Ovary (tissue), 9 donors: ENCODE data around the gene IGF1R. TPM values are rescaled to one million over a fixed set of nuclear protein-coding genes. Genes with fewer than 3 reads are reported as not detected.
A peak's percentile ranks its signal among the peaks of the same experiment; 100 is the strongest.

Experiments used
- DNase-seq, 5 donors: peaks; one replicate each; pipeline ENCODE4 v3.0.0-alpha.2; 2019 to 2020
- H3K27ac ChIP-seq, 2 donors: fragments of 200-600 bp; one replicate each; pipeline versions ENCODE4 v1.5.1 to v1.8.0; 2019 to 2022
- H3K27me3 ChIP-seq: fragments of 200-600 bp; one replicate; pipeline ENCODE4 v1.8.0; 2022
- H3K36me3 ChIP-seq: fragments of 200-600 bp; sonication (generic); one replicate; pipeline ENCODE4 v1.5.1; 2019
- H3K4me1 ChIP-seq: one replicate; pipeline ENCODE4 v1.8.1; 2013; ENCODE audit warnings: mild to moderate bottlenecking, moderate library complexity; ENCODE audit not compliant: insufficient read depth
- H3K4me3 ChIP-seq: fragments of 200-600 bp; sonication (generic); one replicate; pipeline ENCODE4 v1.5.1; 2017
- H3K9me3 ChIP-seq, 2 donors: fragments of 200-600 bp in 1 of 2; sonication (generic) in 1 of 2; one replicate each; pipeline versions ENCODE4 v1.5.1 to v1.8.1; 2013 to 2019; ENCODE audit warnings: mild to moderate bottlenecking in 1 of 2, moderate library complexity in 1 of 2
- EP300 ChIP-seq: sonication (generic); formaldehyde crosslinking; IDR thresholded peaks from one replicate; pipeline ENCODE4 v1.6.1; 2017; ENCODE audit warnings: antibody characterized with exemption
- POLR2A ChIP-seq: fragments of 450-650 bp; IDR thresholded peaks from one replicate; pipeline ENCODE4 v1.6.1; 2017; ENCODE audit warnings: antibody characterized with exemption, mild to moderate bottlenecking, moderate library complexity
- WGBS, 3 donors: extraction: QIAGEN DNeasy Blood & Tissue Kit in 1 of 3; methylation state at CpG; one replicate each; pipeline versions ENCODE4 v1.1.5 to v1.1.7; 2013 to 2017; 5-methylcytosine and 5-hydroxymethylcytosine counted together
- intact Hi-C, 4 donors: fragments of 100-400 bp; cut with DNase I; formaldehyde crosslinking; loops; one replicate each; pipeline versions ENCODE4 v1.11.0 to v1.15.1; 2022 to 2023
- polyA plus RNA-seq, 2 donors: library from polyadenylated mRNA; stranded (reverse); fragments of 200-250 nt in 1 of 2; fragments of 350-450 nt in 1 of 2; fragmentation: Illumina TruSeq in 1 of 2; extraction: RNeasy Lipid Tissue Mini Kit (QIAGEN cat#74804) in 1 of 2; gene quantifications; one replicate each; pipeline ENCODE4 v1.2.3, GENCODE V29; 2013 to 2014
- total RNA-seq, 7 donors: library from RNA; depleted of rRNA in 2 of 7; stranded (reverse); fragments of >200 nt in 2 of 7; fragmentation: NEBNext Ultra II Directional in 3 of 7; extraction: Animal tissue kit (Norgen Biotek cat#: 25700) in 3 of 7; gene quantifications; one replicate each; pipeline versions ENCODE4 v1.1.0 to v1.2.4, GENCODE V29; 2016 to 2023
- TF ChIP-seq, protein P1 (sequence below), 3 donors: fragments of 450-650 bp in 2 of 3; fragments of 200-600 bp in 1 of 3; IDR thresholded peaks; one replicate each; pipeline versions ENCODE4 v1.5.1 to v1.8.0; 2016 to 2022; ENCODE audit warnings: antibody characterized with exemption in 3 of 3, mild to moderate bottlenecking in 1 of 3
- donor health status: DM: no; HTN: no; CAD: no; lungs with moderate emphysema.
- donor health status: DM: no; HTN: no; CAD: no.
- donor health status: Bipolar disorder and iron deficiency.
- donor health status: DM: yes; HTN: yes; CAD: no.
- donor health status: DM: no; HTN: no; CAD: no.
- donor health status: DM: yes; HTN: yes; CAD: no.

IGF1R gene
- total and polyA plus RNA-seq, 9 donors, result 15.4 to 88.7 (median 68.9) TPM

DNA sequence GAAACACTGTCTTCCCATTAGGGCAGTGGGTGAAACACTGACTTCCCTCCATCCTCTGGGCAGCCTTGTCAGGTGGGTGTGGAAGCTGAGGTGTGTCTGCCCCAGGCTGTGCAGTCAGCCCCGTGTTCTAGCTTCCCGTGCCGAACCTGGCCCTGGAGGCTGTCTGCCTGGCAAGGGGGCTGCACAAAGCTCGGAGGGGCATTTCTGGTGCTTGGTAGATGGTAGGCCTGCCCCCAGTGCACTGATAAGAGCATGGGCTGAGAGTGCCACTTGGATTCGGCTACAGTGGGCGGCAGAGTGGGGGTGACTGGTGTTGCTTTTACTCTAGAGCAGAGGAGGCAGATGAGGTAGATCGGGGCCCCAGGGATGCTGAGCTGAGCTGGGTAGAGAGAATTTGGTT is 21.3 kb downstream of the IGF1R start:
- H3K4me1 ChIP-seq, result peaks cover 34% of the 10 kb centered on the region

DNA sequence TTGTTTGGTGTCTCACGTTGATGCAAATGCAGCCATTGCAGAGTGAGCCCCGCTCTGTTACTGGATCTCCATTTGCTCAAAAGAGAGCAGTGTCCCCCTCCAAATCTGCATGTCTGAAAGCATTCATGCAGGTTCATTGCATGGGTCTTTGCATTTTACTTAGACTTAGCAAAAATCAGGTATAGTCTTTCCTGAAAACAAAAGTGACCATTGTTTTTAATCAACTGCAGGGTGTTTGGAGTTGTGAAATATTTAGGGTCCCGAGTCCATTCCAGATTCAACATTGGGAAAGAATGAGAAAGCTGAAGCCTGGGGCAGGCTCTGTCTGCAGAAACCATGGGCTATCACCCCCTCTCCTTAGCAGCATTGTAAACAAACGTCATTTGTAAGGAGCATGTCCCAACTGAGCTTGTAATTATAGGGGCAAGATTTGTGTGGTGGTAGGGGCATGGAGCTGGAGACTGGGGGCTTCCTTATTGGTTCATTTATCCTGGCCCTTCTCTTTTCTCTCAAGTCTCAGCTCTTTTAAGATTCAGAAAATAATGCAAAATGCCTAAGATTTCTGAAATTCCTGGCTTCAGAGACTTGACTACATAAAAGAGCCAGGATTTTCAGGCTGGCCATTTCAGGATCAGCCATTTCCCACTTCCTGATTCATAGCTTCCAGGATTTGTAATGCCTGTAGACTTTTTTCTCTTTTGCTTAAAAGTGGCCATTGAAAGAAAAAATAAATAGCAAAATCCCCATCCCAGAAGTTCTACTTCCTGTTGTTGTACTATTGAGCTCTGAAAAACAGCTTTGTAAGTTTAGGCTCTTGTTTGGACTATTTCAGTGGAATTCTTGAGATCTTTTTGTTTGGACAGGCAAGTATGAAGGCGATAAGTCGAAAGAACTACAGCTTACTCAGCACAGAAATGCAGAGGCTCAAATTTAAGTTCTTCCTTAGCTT is 23.0 kb downstream of the IGF1R start:
- WGBS, 3 donors, result 19 to 26% (median 20%) methylated on average over 6 of the region's 6 CpGs
- Histone ChIP-seq H3K27me3 (no peaks in the 10 kb centered on the region), H3K36me3 (no peaks in the 10 kb centered on the region), H3K9me3 (no peaks in the 10 kb centered on the region), H3K4me3 (no peak overlapping the region), H3K27ac (peak overlapping the region in 1 of 2 donors; percentile 56), H3K4me1 (peaks cover 38% of the 10 kb centered on the region)
- DNase-seq, result no peak
- intact Hi-C loops, result loop anchor here in 1 of 4 donors (10.0 kb wide), 1 partner anchor 63 kb away; no protein-coding TSS in a partner anchor
- no peak for TF ChIP-seq POLR2A
- TF ChIP-seq EP300, result no peak
- TF ChIP-seq, protein P1, sequence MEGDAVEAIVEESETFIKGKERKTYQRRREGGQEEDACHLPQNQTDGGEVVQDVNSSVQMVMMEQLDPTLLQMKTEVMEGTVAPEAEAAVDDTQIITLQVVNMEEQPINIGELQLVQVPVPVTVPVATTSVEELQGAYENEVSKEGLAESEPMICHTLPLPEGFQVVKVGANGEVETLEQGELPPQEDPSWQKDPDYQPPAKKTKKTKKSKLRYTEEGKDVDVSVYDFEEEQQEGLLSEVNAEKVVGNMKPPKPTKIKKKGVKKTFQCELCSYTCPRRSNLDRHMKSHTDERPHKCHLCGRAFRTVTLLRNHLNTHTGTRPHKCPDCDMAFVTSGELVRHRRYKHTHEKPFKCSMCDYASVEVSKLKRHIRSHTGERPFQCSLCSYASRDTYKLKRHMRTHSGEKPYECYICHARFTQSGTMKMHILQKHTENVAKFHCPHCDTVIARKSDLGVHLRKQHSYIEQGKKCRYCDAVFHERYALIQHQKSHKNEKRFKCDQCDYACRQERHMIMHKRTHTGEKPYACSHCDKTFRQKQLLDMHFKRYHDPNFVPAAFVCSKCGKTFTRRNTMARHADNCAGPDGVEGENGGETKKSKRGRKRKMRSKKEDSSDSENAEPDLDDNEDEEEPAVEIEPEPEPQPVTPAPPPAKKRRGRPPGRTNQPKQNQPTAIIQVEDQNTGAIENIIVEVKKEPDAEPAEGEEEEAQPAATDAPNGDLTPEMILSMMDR (IDR thresholded peaks at IDR 0.05), result no peak

More for the DNA sequence above, 21.3 kb downstream of the IGF1R start:
- TF ChIP-seq, protein P1 (IDR thresholded peaks at IDR 0.05), result no peak
- no peak for TF ChIP-seq POLR2A
- TF ChIP-seq EP300, result no peak
- no peak overlapping the region for H3K27ac ChIP-seq
- no peaks in the 10 kb centered on the region for H3K36me3 ChIP-seq
- DNase-seq, result no peak
- intact Hi-C loops, result loop anchor here in 2 of 4 donors (10.0 kb wide), 2 partner anchors 65 to 395 kb away; no protein-coding TSS in a partner anchor
- H3K27me3 ChIP-seq, result no peaks in the 10 kb centered on the region
- no peaks in the 10 kb centered on the region for H3K9me3 ChIP-seq
- WGBS, 3 donors, result 91 to 99% (median 97%) methylated on average over 7 of the region's 7 CpGs
- no peak overlapping the region for H3K4me3 ChIP-seq

DNA sequence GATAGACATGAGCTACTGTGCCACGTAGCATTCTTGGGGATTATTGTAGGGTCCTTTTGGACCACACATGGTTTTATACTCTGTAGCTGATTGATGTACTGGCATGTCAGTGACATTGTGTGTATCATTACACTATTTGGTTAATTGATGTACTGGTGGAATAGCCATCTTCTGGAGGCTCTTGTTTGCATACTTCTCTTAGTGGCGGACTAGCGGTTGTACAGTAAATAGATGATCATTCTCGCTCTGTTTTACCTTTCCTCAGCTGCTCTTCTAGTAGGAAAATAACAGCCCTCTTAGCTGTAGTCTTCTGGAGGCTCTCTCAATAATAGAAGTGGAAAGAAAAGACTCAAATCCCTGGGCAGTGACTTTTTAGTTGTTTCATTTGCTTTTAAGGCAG is 24.8 kb downstream of the IGF1R start:
- Histone ChIP-seq H3K9me3 (no peaks in the 10 kb centered on the region), H3K4me3 (no peak overlapping the region), H3K27ac (no peak overlapping the region), H3K4me1 (peaks cover 32% of the 10 kb centered on the region), H3K27me3 (no peaks in the 10 kb centered on the region), H3K36me3 (no peaks in the 10 kb centered on the region)
- TF ChIP-seq, protein P1 (IDR thresholded peaks at IDR 0.05), result no peak
- TF ChIP-seq POLR2A (no peak), EP300 (no peak)
- WGBS, 3 donors, result 29 to 65% (median 37%) methylated on average over 4 of the region's 4 CpGs
- intact Hi-C loops, result loop anchor here in 1 of 4 donors (10.0 kb wide), 1 partner anchor 62 kb away; no protein-coding TSS in a partner anchor
- DNase-seq, result no peak

DNA sequence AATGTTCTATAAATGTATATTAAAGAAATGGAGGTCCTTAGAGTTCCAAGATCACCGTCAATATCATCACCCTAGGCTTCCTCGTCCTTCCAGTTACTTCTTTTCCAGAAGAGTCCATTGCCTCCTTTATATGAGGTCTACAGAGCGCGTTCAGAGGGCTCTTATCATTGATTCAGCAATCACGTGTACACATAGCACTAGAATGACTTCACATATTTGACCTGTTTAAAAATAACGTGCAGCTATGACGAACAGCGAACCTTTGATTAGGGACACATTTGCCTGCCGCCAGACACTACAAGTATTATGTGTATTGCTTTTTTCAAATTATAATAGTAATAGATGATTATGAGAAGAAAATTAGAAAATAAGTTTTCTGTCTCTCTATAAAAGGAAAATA is 26.0 kb downstream of the IGF1R start:
- 57 to 70% (median 60%) methylated on average over 9 of the region's 9 CpGs for WGBS, 3 donors

More for the DNA sequence above, 26.0 kb downstream of the IGF1R start:
- Histone ChIP-seq H3K36me3 (no peaks in the 10 kb centered on the region), H3K4me3 (no peak overlapping the region), H3K27ac (no peak overlapping the region), H3K4me1 (peaks cover 29% of the 10 kb centered on the region), H3K27me3 (no peaks in the 10 kb centered on the region), H3K9me3 (no peaks in the 10 kb centered on the region)
- intact Hi-C loops, result loop anchor here in 1 of 4 donors (10.0 kb wide), 1 partner anchor 60 kb away; no protein-coding TSS in a partner anchor
- TF ChIP-seq POLR2A, result no peak
- TF ChIP-seq EP300, result no peak
- TF ChIP-seq, protein P1 (IDR thresholded peaks at IDR 0.05), result no peak
- no peak for DNase-seq
